ENCODE results near the gene COL4A1. TPM values are rescaled to one million over a fixed set of nuclear protein-coding genes. Genes with fewer than 3 reads are reported as not detected.

COL4A1 gene
- polyA plus RNA-seq, 1 donor (not counting 4 experiments of a cell fraction or from before 2014, with no cell fraction given) = 22.3 TPM

GRCh38 chr13:110244071-110244830 lies 62.7 kb downstream of the COL4A1 start:
- H3K9me3 ChIP-seq (ENCODE audit: control insufficient read depth, low read depth, low read length) = no peaks in the 10 kb centered on the region
- peaks cover 4% of the 10 kb centered on the region for H3K4me1 ChIP-seq (ENCODE audit: control insufficient read depth, extremely low read depth, insufficient read depth, low read length)
- no peaks in the 10 kb centered on the region for H4K20me1 ChIP-seq (ENCODE audit: control insufficient read depth, extremely low read depth, insufficient read depth, low read length)
- no peak overlapping the region for H3K4me2 ChIP-seq (ENCODE audit: control insufficient read depth, extremely low read depth, insufficient read depth, low read depth, low read length)
- no peak for DNase-seq (ENCODE audit: low read depth, low spot score)
- H3K27me3 ChIP-seq (ENCODE audit: control insufficient read depth, extremely low read depth, insufficient read depth, low read length) = no peaks in the 10 kb centered on the region
- TF ChIP-seq EZH2 (IDR thresholded peaks at IDR 0.05; ENCODE audit: low read length) (no peak), CTCF (optimal IDR thresholded peaks at IDR 0.05 in 1 of 3, IDR thresholded peaks at IDR 0.05 in 1 of 3, conservative IDR thresholded peaks at IDR 0.05 in 1 of 3; ENCODE audit: extremely low read depth in 1 of 3, insufficient read depth in 2 of 3, low read length in 3 of 3) (no peak)
- H3K9ac ChIP-seq (ENCODE audit: control insufficient read depth, extremely low read depth, insufficient read depth, low read length) = no peak overlapping the region
- no peak overlapping the region for H3K4me3 ChIP-seq (ENCODE audit: control insufficient read depth in 2 of 3, extremely low read depth in 1 of 3, insufficient read depth in 2 of 3, low read depth in 1 of 3, low read length in 3 of 3)
- peaks cover 0 to 2% of the 10 kb centered on the region in 2 experiments for H3K36me3 ChIP-seq (ENCODE audit: control insufficient read depth in 2 of 2, extremely low read depth in 1 of 2, insufficient read depth in 2 of 2, low read length in 2 of 2)
- peaks cover 1% of the 10 kb centered on the region for H3K79me2 ChIP-seq (ENCODE audit: control insufficient read depth, insufficient read depth, low read length)
- dilution Hi-C loops (cut with MboI; ENCODE audit: extremely low pct_ligation_motif_present, low sequenced_read_pairs) = no loop called here
- no peaks in the 10 kb centered on the region for H3K9me1 ChIP-seq (ENCODE audit: control insufficient read depth, extremely low read depth, insufficient read depth, low read length)
- no peak overlapping the region for H2AFZ ChIP-seq (ENCODE audit: control insufficient read depth, low read length)
- H3K27ac ChIP-seq (ENCODE audit: control insufficient read depth, insufficient read depth, low read length) = no peak overlapping the region
- no peak for FAIRE-seq

- Histone ChIP-seq H3K27me3 (ENCODE audit: control insufficient read depth, extremely low read depth, insufficient read depth, low read length) (no peaks in the 10 kb centered on the region), H3K79me2 (ENCODE audit: control insufficient read depth, insufficient read depth, low read length) (no peaks in the 10 kb centered on the region), H3K9ac (ENCODE audit: control insufficient read depth, extremely low read depth, insufficient read depth, low read length) (no peak overlapping the region), H3K4me2 (ENCODE audit: control insufficient read depth, extremely low read depth, insufficient read depth, low read depth, low read length) (no peak overlapping the region), H3K4me3 (ENCODE audit: control insufficient read depth in 2 of 3, extremely low read depth in 1 of 3, insufficient read depth in 2 of 3, low read depth in 1 of 3, low read length in 3 of 3) (no peak overlapping the region), H3K9me3 (ENCODE audit: control insufficient read depth, low read depth, low read length) (no peaks in the 10 kb centered on the region), H2AFZ (ENCODE audit: control insufficient read depth, low read length) (no peak overlapping the region), H3K36me3 (ENCODE audit: control insufficient read depth in 2 of 2, extremely low read depth in 1 of 2, insufficient read depth in 2 of 2, low read length in 2 of 2) (no peaks in the 10 kb centered on the region), H4K20me1 (ENCODE audit: control insufficient read depth, extremely low read depth, insufficient read depth, low read length) (no peaks in the 10 kb centered on the region), H3K4me1 (ENCODE audit: control insufficient read depth, extremely low read depth, insufficient read depth, low read length) (no peaks in the 10 kb centered on the region), H3K9me1 (ENCODE audit: control insufficient read depth, extremely low read depth, insufficient read depth, low read length) (no peaks in the 10 kb centered on the region), H3K27ac (ENCODE audit: control insufficient read depth, insufficient read depth, low read length) (no peak overlapping the region)
- FAIRE-seq = no peak
- no peak for DNase-seq (ENCODE audit: low read depth, low spot score)
- dilution Hi-C loops (cut with MboI; ENCODE audit: extremely low pct_ligation_motif_present, low sequenced_read_pairs) = no loop called here
- TF ChIP-seq CTCF (optimal IDR thresholded peaks at IDR 0.05 in 1 of 3, IDR thresholded peaks at IDR 0.05 in 1 of 3, conservative IDR thresholded peaks at IDR 0.05 in 1 of 3; ENCODE audit: extremely low read depth in 1 of 3, insufficient read depth in 2 of 3, low read length in 3 of 3) (no peak), EZH2 (IDR thresholded peaks at IDR 0.05; ENCODE audit: low read length) (no peak)
Observed at GRCh38 chr13:110242615-110243014, 64.3 kb downstream of the COL4A1 start.

Data from keratinocyte (primary cell).